ENCODE measurements around the gene OGDHL. TPM values are rescaled to one million over a fixed set of nuclear protein-coding genes. Genes with fewer than 3 reads are reported as not detected.
"Not testable (repeated sequence)": the region's sequence is repeated elsewhere in the genome, so short reads cannot be mapped to it uniquely, and the experiment has no call there.

Gene OGDHL
- total and polyA plus RNA-seq, 2 donors: 0.79 to 0.87 TPM

DNA sequence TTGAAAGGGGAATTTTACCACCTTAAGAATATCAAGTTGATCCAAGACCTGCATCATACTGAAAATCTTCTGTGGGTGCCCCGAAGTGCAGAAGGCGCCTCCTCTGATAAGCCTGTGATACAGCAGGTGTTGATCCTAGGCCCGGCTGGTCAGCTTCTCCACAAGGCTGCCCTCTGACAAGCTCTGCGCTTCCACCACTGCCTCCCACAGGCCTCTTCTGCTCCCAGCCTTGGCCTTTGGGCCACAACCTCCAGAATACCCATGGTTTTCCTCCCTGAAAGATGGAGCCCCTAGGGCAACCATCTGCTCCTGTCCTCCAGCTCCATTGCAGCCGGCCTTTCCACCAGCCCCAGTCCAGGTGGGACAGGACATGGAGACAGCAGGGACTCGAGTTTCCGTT lies 5.6 kb upstream of the OGDHL start:
- no peak overlapping the region for H3K27ac ChIP-seq (ENCODE audit: low read depth)
- no peak for DNase-seq (ENCODE audit: extremely low spot score)

GRCh38 chr10:49766484-49766883 lies 4.4 kb upstream of the OGDHL start:
- 77% methylated on average over 2 of the region's 2 CpGs for WGBS
- Histone ChIP-seq H3K27ac (ENCODE audit: low read depth) (no peak overlapping the region), H3K4me1 (ENCODE audit: insufficient read depth) (no peaks in the 10 kb centered on the region), H3K4me3 (ENCODE audit: low read depth, low read length) (no peak overlapping the region), H3K36me3 (ENCODE audit: insufficient read depth) (no peaks in the 10 kb centered on the region)
- DNase-seq (ENCODE audit: extremely low spot score): no peak

More for the DNA sequence above, 5.6 kb upstream of the OGDHL start:
- no peak overlapping the region for H3K4me3 ChIP-seq (ENCODE audit: low read depth, low read length)
- WGBS: 51% methylated on average over 7 of the region's 7 CpGs
- H3K4me1 ChIP-seq (ENCODE audit: insufficient read depth): no peaks in the 10 kb centered on the region
- no peaks in the 10 kb centered on the region for H3K36me3 ChIP-seq (ENCODE audit: insufficient read depth)

DNA sequence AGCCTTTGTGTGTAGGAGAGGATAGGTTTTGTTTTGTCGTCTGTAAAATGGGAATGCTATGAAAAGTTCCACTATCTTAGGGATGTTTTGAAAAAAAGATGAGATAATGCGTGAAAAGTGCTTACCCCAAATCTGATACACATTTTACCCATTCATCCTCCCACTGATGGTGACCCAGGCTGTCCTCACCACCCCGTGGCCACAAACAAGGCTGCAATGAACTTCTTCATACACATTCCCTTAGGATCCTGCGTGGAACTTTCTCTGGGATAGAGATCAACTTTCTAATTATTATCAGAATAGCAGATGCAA lies 399 bp upstream of the OGDHL start:
- Histone ChIP-seq H3K4me1 (ENCODE audit: insufficient read depth) (no peaks in the 10 kb centered on the region), H3K36me3 (ENCODE audit: insufficient read depth) (no peaks in the 10 kb centered on the region), H3K27ac (ENCODE audit: low read depth) (no peak overlapping the region), H3K4me3 (ENCODE audit: low read depth, low read length) (no peak overlapping the region)
- DNase-seq (ENCODE audit: extremely low spot score): no peak
- WGBS: 35% methylated on average over 4 of the region's 4 CpGs

DNA sequence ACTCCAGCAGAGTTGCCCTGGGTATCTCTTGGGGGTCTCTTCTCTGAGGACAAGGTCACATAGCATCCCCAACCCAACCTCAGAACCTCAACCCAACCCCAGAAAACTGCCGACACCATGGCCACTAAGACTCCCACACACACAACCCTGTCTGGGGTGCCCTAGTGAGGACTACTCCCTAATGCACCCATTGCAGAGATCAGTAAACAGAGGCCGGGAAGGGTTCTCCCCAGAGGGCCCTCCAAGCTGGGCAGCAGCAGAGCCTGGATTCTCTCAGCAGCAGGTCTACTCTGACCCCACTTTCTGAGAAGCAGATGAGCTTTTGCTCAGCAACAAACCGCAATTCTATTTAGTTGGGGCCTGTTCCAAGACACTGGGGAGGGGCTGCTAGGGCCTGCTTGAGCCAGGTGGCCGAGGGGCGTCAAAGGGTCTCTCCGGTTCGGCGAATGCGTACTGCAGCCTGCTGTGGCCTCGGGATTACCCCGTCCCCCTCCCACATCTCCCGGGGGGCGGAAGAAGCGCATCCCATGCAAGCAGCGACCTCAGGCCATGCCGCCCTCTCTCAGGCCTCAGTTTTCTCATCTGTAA lies 828 bp downstream of the OGDHL start:
- H3K4me3 ChIP-seq (ENCODE audit: low read depth, low read length): no peak overlapping the region
- H3K27ac ChIP-seq (ENCODE audit: low read depth): no peak overlapping the region
- 17% methylated on average over 16 of the region's 16 CpGs for WGBS
- H3K36me3 ChIP-seq (ENCODE audit: insufficient read depth): no peaks in the 10 kb centered on the region
- DNase-seq (ENCODE audit: extremely low spot score): no peak
- no peaks in the 10 kb centered on the region for H3K4me1 ChIP-seq (ENCODE audit: insufficient read depth)

DNA sequence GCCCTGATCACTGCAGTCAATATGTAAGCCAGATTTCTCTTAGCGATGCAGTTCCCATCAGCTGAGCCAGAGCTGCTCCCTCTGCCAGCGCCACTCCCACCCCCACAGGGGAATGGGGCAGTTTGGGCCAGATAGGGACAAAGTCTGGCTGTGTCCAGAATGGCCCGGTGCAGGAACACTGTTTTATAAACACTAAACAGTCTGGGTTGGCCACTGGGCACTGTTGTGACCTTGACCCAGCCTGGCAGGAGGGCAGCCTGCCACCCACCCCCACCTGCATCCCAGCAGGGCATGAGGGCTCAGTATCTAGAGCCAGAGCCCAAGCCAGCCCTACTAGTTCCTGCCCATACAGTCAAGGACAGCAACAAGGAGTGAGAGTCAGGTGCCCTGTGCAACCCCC lies 1.3 kb downstream of the OGDHL start:
- H3K4me3 ChIP-seq (ENCODE audit: low read depth, low read length): no peak overlapping the region
- no peaks in the 10 kb centered on the region for H3K4me1 ChIP-seq (ENCODE audit: insufficient read depth)
- WGBS: 64% methylated on average over 3 of the region's 3 CpGs
- no peaks in the 10 kb centered on the region for H3K36me3 ChIP-seq (ENCODE audit: insufficient read depth)
- no peak overlapping the region for H3K27ac ChIP-seq (ENCODE audit: low read depth)
- DNase-seq (ENCODE audit: extremely low spot score): no peak

DNA sequence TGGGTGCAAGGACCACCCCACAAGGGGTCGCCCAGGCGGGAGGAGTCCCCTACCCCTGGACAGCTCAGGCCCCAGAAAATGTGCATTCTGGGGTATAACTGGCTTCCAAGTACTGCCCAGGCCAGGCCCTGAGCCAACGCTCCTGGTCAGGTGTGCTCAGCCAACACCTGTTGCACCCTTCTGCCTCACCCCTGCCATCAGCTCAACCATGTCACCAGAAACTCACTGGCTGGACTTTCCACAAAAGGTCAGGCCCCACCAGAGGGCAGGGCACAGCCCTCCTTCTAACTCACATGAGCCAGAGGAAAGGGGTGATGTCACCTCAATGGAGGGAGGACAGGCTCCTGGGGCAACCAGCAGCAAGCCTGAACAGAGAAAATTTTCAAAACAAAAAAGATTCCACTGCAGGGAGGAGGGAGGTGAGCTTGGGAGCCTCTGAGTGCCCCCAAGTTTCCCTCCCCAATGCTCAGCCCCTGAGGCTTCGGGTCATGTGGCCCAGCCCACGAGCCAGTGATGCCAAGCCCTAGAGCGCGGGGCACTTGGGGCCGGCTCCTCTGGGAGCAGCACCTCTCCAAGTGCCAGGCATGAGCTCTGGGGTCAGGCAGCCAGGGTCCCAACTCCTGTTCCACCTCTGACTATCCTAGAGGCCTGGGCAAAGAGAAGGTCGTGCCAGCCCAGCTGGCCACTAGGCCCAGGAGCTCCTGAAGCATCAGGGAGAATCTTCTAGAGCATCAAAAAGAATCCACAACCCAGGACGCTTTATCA lies 2.2 kb downstream of the OGDHL start:
- 85% methylated on average over 10 of the region's 10 CpGs for WGBS
- DNase-seq (ENCODE audit: extremely low spot score): no peak

DNA sequence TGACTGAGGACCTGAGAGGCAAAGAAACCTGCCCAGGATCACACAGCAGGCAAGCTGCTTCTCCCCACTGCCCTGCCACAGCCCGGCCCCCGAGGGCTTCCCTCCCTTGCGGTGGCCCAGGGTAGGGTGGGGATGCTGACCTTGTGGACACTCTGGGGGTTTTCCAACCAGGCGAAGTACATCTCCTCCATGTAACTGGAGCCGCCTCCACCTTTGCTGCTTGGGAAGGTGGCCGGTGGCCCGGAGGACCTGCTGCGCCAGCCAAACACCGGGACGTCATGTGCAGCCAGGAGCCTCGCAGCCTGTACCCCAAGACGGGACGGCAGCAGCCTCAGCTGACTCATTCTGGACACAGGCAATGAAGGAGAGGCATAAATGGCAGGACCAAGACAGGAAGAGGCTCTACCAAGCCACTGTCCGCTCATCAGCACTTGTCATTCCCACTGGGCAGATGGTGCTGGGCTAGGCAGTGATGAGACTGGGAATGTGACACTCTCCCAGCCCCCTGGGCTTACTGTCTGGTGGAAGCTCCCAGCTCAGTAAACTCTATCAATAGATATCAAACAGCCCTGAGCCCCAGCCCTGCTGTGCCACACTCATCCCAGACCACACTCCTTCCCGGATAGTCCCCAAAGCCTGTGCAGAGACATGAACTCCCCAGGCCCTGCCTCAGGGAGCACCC lies 3.7 kb downstream of the OGDHL start:
- no peaks in the 10 kb centered on the region for H3K4me1 ChIP-seq (ENCODE audit: insufficient read depth)
- H3K27ac ChIP-seq (ENCODE audit: low read depth): no peak overlapping the region
- no peak for DNase-seq (ENCODE audit: extremely low spot score)
- no peaks in the 10 kb centered on the region for H3K36me3 ChIP-seq (ENCODE audit: insufficient read depth)
- no peak overlapping the region for H3K4me3 ChIP-seq (ENCODE audit: low read depth, low read length)
- 85% methylated on average over 15 of the region's 15 CpGs for WGBS

More for the DNA sequence above, 2.2 kb downstream of the OGDHL start:
- Histone ChIP-seq H3K4me1 (ENCODE audit: insufficient read depth) (no peaks in the 10 kb centered on the region), H3K36me3 (ENCODE audit: insufficient read depth) (no peaks in the 10 kb centered on the region), H3K27ac (ENCODE audit: low read depth) (no peak overlapping the region), H3K4me3 (ENCODE audit: low read depth, low read length) (no peak overlapping the region)

DNA sequence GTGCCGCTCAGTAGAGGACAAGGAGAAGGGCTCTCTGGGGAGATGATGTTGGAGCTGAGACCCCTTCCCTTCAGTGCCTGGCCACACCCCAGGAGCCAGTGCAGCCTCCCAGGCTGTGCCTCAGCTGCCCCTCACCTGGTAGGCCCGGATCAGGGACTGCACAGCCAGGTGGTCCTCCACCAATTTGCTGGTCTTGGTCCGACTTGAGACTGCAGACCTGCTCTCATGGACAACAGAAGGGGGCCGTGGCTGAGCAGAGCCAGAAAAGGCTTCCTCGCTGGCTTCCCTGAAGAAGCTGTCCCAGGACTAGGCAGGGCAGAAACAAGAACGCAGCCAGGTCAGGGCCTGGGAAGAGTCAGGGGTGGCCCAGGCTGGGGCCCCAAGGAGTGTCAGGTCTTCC lies 5.5 kb downstream of the OGDHL start:
- 83% methylated on average over 6 of the region's 6 CpGs for WGBS

GRCh38 chr10:49756031-49756430 lies 6.1 kb downstream of the OGDHL start:
- Histone ChIP-seq H3K4me1 (ENCODE audit: insufficient read depth) (no peaks in the 10 kb centered on the region), H3K4me3 (ENCODE audit: low read depth, low read length) (no peak overlapping the region), H3K36me3 (ENCODE audit: insufficient read depth) (no peaks in the 10 kb centered on the region), H3K27ac (ENCODE audit: low read depth) (no peak overlapping the region)
- WGBS: 68% methylated on average over 3 of the region's 3 CpGs
- no peak for DNase-seq (ENCODE audit: extremely low spot score)

More for the DNA sequence above, 5.5 kb downstream of the OGDHL start:
- DNase-seq (ENCODE audit: extremely low spot score): no peak
- H3K27ac ChIP-seq (ENCODE audit: low read depth): no peak overlapping the region
- no peaks in the 10 kb centered on the region for H3K36me3 ChIP-seq (ENCODE audit: insufficient read depth)
- H3K4me1 ChIP-seq (ENCODE audit: insufficient read depth): no peaks in the 10 kb centered on the region
- no peak overlapping the region for H3K4me3 ChIP-seq (ENCODE audit: low read depth, low read length)

DNA sequence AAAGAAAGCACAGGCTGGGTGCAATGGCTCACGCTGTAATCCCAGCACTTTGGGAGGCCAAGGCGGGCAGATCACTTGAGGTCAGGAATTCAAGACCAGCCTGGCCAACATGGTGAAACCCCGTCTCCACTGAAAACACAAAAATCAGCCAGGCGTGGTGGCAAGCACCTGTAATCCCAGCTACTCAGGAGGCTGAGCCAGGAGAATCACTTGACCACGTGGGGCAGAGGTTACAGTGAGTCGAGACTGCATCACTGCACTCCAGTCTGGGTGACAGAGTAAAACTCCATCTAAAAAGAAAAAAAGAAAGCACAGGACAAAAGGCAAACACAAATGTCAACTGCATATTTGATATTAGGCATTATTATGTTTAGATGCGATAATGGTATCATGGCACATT lies 7.2 kb downstream of the OGDHL start:
- 73% methylated on average over 7 of the region's 7 CpGs for WGBS
- not testable (repeated sequence) for H3K27ac ChIP-seq (ENCODE audit: low read depth); H3K4me1 ChIP-seq (ENCODE audit: insufficient read depth); H3K4me3 ChIP-seq (ENCODE audit: low read depth, low read length); H3K36me3 ChIP-seq (ENCODE audit: insufficient read depth); DNase-seq (ENCODE audit: extremely low spot score)

DNA sequence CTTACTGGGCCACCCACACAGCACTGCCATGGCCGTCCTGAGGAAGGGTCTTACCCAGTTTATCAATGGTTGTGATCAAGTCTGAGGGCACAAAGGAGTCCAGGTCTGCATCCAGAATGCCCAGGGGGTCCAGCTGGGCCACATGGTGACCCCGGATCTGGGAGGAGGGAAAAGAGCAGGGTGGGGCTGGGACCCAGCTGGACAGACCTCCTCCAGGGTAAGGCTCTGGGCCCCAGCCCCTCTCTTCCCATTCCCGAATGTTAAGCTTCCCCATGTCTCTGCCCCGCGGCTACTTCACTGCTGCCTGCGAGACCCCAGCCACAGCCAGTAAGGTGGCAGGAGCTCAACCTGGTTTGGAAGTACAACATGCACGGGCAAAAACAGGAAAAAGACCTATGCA lies 9.5 kb downstream of the OGDHL start:
- Histone ChIP-seq H3K4me3 (ENCODE audit: low read depth, low read length) (no peak overlapping the region), H3K27ac (ENCODE audit: low read depth) (no peak overlapping the region), H3K36me3 (ENCODE audit: insufficient read depth) (no peaks in the 10 kb centered on the region), H3K4me1 (ENCODE audit: insufficient read depth) (no peaks in the 10 kb centered on the region)
- no peak for DNase-seq (ENCODE audit: extremely low spot score)
- 85% methylated on average over 7 of the region's 7 CpGs for WGBS

DNA sequence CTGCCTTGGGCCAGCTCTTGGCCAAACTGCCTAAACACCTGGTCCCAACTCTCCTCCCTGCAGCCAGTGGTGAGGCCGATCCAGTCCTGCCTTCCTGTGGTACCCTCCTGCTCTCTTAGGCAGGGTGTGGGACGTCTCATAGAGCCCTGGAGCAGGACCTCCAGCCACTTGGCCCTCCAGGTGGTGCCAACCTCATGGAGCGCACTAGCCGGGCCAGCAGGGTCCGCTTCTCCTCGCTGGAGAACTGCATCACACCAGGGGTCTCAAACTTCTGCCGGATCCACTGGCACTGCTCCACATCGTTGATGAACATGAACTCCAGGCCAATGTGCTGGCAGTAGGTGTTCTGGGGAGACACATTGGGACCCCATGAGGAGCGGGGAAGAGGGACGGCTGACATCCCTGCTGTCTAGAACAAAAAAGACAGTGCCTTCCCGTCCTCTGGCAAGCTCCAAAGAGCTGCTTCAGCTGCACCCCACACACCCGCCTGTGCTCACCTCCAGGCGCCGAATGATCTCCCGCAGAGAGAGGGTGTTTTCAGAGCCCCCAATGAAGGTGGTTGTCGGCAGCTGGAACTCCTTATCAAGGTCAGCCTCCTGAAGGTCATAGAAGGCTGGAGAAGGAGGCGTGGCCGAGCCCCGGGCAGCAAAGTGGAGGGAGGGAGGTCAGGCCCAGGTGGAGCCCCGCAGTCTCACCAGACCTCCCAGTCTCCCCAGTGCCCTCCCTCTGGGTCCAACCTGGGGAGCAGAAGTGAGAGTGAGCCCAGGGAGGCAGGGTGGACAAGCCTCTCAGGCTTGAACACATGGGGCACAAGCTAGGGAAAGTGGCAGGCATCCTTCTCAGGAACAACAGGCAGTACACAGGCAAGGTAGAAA lies 10.2 kb downstream of the OGDHL start:
- WGBS: 84% methylated on average over 20 of the region's 20 CpGs
- Histone ChIP-seq H3K27ac (ENCODE audit: low read depth) (no peak overlapping the region), H3K36me3 (ENCODE audit: insufficient read depth) (no peaks in the 10 kb centered on the region), H3K4me3 (ENCODE audit: low read depth, low read length) (no peak overlapping the region), H3K4me1 (ENCODE audit: insufficient read depth) (no peaks in the 10 kb centered on the region)
- no peak for DNase-seq (ENCODE audit: extremely low spot score)

DNA sequence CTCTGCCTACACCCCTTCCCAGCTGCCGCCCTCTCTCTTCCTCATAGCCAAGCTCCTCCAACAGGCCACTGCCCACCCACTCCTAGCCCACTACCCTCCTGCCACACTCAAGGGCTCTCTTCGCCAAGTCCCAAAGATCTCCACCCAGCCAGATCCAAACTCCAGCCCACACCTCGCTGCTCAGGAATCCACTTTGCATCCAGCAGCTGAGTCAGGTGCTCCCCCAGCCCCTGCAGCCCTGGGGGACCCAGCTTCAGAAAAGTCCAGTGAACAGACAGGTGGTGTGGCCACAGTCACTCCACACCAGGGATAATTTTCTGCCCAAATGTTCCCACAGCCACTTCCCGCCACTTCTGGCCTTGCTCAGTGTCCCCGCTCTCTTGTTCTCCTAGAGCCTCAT lies 10.9 kb downstream of the OGDHL start:
- Histone ChIP-seq H3K36me3 (ENCODE audit: insufficient read depth) (no peaks in the 10 kb centered on the region), H3K4me1 (ENCODE audit: insufficient read depth) (no peaks in the 10 kb centered on the region), H3K4me3 (ENCODE audit: low read depth, low read length) (no peak overlapping the region), H3K27ac (ENCODE audit: low read depth) (no peak overlapping the region)
- WGBS: 85% methylated on average over 5 of the region's 5 CpGs
- no peak for DNase-seq (ENCODE audit: extremely low spot score)
